COR-L47 (cell line): ENCODE results near the gene C3orf49.

Source experiments
- DNase-seq: peaks from one replicate; lab custom pipeline; 2025; lab: John Stamatoyannopoulos, UW

The C3orf49 gene

GRCh38 chr3:63819151-63819398 is at the start of gene C3orf49:
C3orf49 (plus strand) TSS chr3:63819299; CDS start chr3:63819472, 173 bp downstream.
- DNase-seq = no peak

- DNase-seq = no peak
Measured at GRCh38 chr3:63774781-63775180, 44.3 kb upstream of the C3orf49 start.

- DNase-seq = no peak
Measured at GRCh38 chr3:63779227-63779626, 39.9 kb upstream of the C3orf49 start.

GRCh38 chr3:63791974-63792373 is 27.1 kb upstream of the C3orf49 start:
- no peak for DNase-seq

- DNase-seq = no peak
Measured at GRCh38 chr3:63795438-63795837, 23.7 kb upstream of the C3orf49 start.

- DNase-seq = no peak
Measured at GRCh38 chr3:63798544-63798943, 20.6 kb upstream of the C3orf49 start.

GRCh38 chr3:63798949-63799348 is 20.1 kb upstream of the C3orf49 start:
- DNase-seq = no peak

GRCh38 chr3:63800097-63800496 is 19.0 kb upstream of the C3orf49 start:
- no peak for DNase-seq

GRCh38 chr3:63803911-63804310 is 15.2 kb upstream of the C3orf49 start:
- DNase-seq = no peak

- DNase-seq = no peak
Measured at GRCh38 chr3:63807961-63808565, 11.0 kb upstream of the C3orf49 start.

- no peak for DNase-seq
Measured at GRCh38 chr3:63808633-63809032, 10.5 kb upstream of the C3orf49 start.

GRCh38 chr3:63809607-63810006 is 9.5 kb upstream of the C3orf49 start:
- no peak for DNase-seq

- no peak for DNase-seq
Measured at GRCh38 chr3:63814237-63814636, 4.9 kb upstream of the C3orf49 start.

GRCh38 chr3:63817225-63817624 is 1.9 kb upstream of the C3orf49 start:
- no peak for DNase-seq

GRCh38 chr3:63818282-63819150 is 583 bp upstream of the C3orf49 start:
- DNase-seq = peak; percentile 14

GRCh38 chr3:63824309-63824708 is 5.2 kb downstream of the C3orf49 start:
- DNase-seq = no peak

- DNase-seq = no peak
Measured at GRCh38 chr3:63830526-63830925, 11.4 kb downstream of the C3orf49 start.

GRCh38 chr3:63832395-63832794 is 13.3 kb downstream of the C3orf49 start:
- DNase-seq = no peak

GRCh38 chr3:63841704-63842103 is 22.6 kb downstream of the C3orf49 start:
- no peak for DNase-seq

- no peak for DNase-seq
Measured at GRCh38 chr3:63842127-63842526, 23.0 kb downstream of the C3orf49 start.

- no peak for DNase-seq
Measured at GRCh38 chr3:63845215-63845614, 26.1 kb downstream of the C3orf49 start.

- no peak for DNase-seq
Measured at GRCh38 chr3:63847718-63848450, 28.8 kb downstream of the C3orf49 start.

- no peak for DNase-seq
Measured at GRCh38 chr3:63849175-63849574, 30.1 kb downstream of the C3orf49 start.
